SK-N-MC (cell line): ENCODE data around the gene JDP2.

ENCODE experiments used
- EZH2 ChIP-seq: fragments of 200-600 bp; sonication (generic); IDR thresholded peaks from one replicate; pipeline ENCODE4 v1.6.1; 2017; ENCODE audit warnings: antibody characterized with exemption
- FOXP2 ChIP-seq: optimal IDR thresholded peaks from 2 replicates; pipeline ENCODE3; 2011; ENCODE audit warnings: mild to moderate bottlenecking, moderate library complexity; ENCODE audit not compliant: insufficient read depth; ENCODE audit errors: extremely low read length, control extremely low read depth
- POLR2AphosphoS5 ChIP-seq: IDR thresholded peaks from 2 replicates; pipeline ENCODE4 v1.6.1; 2012; ENCODE audit warnings: mild to moderate bottlenecking, low read depth, low read length, borderline replicate concordance

GRCh38 chr14:75422169-75422568, 5.7 kb upstream of the JDP2 start:
- no peak for TF ChIP-seq POLR2AphosphoS5
- no peak for TF ChIP-seq EZH2
- TF ChIP-seq FOXP2 = no peak
